ENCODE measurements around the gene ADAMTS8. TPM values are rescaled to one million over a fixed set of nuclear protein-coding genes. Genes with fewer than 3 reads are reported as not detected.

ADAMTS8 gene
- polyA plus RNA-seq, 1 experiment = 0.05 TPM

DNA sequence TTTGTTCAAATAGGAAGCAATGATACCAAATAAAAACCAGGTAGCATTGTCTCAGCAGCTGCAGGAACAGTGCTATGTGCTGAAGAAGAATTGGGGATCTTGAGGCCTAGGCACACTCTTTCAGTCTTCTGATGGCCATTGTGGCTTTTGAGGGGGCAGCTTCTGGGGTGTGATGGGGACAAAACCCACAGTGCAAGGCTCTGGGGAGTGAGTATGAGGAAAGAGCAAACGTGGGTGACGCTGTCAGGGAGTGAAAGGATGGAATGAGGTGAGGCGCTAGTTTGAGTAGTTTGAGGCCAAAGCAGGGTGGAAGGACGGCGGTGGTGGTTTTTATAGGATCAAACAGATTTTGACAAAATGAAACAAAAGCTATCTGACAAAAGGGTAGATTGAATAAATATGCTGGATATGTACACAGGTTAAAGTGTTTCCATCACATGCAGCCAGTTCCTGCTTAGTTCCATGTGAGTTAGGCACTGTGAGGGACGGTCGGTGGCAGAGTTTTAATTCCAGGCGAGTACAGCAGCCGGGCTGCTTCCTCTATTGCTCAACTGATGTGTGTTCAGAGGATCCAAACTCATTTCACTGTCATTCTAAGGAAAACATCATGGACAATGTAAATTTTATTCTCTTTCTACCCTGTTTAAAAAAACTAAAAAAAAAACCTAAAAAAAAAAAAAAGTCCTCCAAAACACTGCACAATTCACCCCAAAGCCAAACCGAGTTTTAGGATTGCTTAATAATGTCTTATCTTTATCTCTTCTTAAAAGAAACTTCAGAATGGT, 38.9 kb upstream of the ADAMTS8 start:
- POLR2A ChIA-PET = no interaction called here
- TF ChIP-seq, protein P1, sequence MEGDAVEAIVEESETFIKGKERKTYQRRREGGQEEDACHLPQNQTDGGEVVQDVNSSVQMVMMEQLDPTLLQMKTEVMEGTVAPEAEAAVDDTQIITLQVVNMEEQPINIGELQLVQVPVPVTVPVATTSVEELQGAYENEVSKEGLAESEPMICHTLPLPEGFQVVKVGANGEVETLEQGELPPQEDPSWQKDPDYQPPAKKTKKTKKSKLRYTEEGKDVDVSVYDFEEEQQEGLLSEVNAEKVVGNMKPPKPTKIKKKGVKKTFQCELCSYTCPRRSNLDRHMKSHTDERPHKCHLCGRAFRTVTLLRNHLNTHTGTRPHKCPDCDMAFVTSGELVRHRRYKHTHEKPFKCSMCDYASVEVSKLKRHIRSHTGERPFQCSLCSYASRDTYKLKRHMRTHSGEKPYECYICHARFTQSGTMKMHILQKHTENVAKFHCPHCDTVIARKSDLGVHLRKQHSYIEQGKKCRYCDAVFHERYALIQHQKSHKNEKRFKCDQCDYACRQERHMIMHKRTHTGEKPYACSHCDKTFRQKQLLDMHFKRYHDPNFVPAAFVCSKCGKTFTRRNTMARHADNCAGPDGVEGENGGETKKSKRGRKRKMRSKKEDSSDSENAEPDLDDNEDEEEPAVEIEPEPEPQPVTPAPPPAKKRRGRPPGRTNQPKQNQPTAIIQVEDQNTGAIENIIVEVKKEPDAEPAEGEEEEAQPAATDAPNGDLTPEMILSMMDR (IDR thresholded peaks at IDR 0.05; ENCODE audit: insufficient read depth, low read depth, low read length) = no peak
- no peak for DNase-seq (ENCODE audit: low read depth)
- Histone ChIP-seq H3K27me3 (ENCODE audit: control insufficient read depth, insufficient read depth, low read length) (no peaks in the 10 kb centered on the region), H3K4me3 (ENCODE audit: low read depth, low read length) (no peak overlapping the region), H3K36me3 (ENCODE audit: control insufficient read depth, insufficient read depth, low read length) (peaks cover 29% of the 10 kb centered on the region)
- CTCF ChIA-PET = no interaction called here

DNA sequence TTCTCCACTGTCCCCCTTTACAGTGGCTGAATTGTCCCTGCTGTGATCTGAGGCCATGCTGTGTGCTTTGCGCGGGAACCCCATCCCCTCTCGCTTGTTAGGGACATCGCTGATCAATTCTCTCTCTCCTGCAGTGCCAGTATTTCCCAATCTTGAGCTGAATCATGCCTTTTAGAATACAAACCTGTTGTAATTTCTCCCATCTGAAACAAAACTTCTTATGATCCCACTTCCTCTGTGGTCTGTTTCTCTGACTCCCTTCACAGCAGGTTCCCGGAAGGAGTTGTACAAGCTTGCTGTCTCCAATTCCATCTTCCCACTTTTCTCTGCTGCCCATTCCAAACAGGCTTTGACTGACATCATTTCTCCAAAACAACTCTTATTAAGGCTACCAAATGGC, 36.9 kb upstream of the ADAMTS8 start:
- Histone ChIP-seq H3K4me3 (ENCODE audit: low read depth, low read length) (no peak overlapping the region), H3K36me3 (ENCODE audit: control insufficient read depth, insufficient read depth, low read length) (peaks cover 19% of the 10 kb centered on the region), H3K27me3 (ENCODE audit: control insufficient read depth, insufficient read depth, low read length) (no peaks in the 10 kb centered on the region)
- POLR2A ChIA-PET = no interaction called here
- CTCF ChIA-PET = interaction anchor here (0.7 to 1.1 kb wide), 3 partner anchors 11 to 362 kb away, joined by 3 read pairs; no protein-coding TSS in a partner anchor
- DNase-seq (ENCODE audit: low read depth) = no peak
- TF ChIP-seq, protein P1 (IDR thresholded peaks at IDR 0.05; ENCODE audit: insufficient read depth, low read depth, low read length) = no peak

DNA sequence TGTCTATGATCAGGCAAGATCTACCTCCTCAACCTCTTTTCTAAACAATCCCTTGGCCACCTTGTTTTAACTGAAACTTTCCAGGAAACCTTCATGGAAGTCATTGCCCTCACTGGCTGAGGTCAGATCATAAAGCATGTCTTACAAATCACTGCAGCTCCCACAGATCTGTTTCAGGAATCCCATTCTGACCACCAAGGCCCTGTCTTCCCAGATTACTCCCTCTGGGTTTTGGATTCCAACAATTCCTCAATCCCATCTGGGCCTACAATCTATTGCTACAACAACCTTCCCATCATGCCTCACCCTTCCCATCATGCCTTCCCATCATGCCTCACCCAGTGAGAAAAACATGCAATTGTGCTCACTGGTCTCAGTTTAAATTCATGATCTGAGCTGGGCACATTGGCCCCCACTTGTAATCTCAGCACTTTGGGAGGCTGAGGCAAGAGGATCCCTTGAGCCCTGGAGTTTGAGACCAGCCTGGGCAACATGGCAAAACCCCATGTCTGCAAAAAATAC, 35.9 kb upstream of the ADAMTS8 start:
- POLR2A ChIA-PET = interaction anchor here (0.6 to 0.7 kb wide), 2 partner anchors 12 to 51 kb away, joined by 3 to 4 read pairs; no protein-coding TSS in a partner anchor
- H3K27me3 ChIP-seq (ENCODE audit: control insufficient read depth, insufficient read depth, low read length) = no peaks in the 10 kb centered on the region
- no peak overlapping the region for H3K4me3 ChIP-seq (ENCODE audit: low read depth, low read length)
- no peak for DNase-seq (ENCODE audit: low read depth)
- CTCF ChIA-PET = interaction anchor here (0.6 to 1.2 kb wide), 3 partner anchors 12 to 324 kb away, joined by 3 read pairs; no protein-coding TSS in a partner anchor
- peaks cover 17% of the 10 kb centered on the region for H3K36me3 ChIP-seq (ENCODE audit: control insufficient read depth, insufficient read depth, low read length)
- TF ChIP-seq, protein P1 (IDR thresholded peaks at IDR 0.05; ENCODE audit: insufficient read depth, low read depth, low read length) = no peak

DNA sequence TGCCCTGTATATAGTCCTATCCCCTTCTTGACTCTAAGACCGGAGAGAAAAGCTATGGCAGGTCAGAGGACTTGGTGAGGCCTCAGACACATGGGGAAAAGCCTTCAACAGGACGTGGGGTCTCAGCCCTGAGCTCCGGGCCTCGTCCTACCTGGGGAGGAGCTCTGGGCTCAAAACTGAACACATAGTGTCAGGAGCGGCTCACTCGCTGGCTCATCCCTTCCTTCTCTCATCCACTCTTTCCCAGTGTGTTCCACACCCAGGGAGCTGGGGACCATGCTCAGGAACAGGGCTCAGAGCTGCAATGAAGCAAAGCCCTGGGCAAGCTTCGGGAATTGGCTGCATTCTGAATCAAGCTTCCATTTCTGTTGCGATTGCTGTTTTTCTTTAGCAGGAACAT, 34.5 kb upstream of the ADAMTS8 start:
- ChIA-PET POLR2A (no interaction called here), CTCF (interaction anchor here (0.7 to 1.3 kb wide), 2 partner anchors 12 to 399 kb away, joined by 3 to 4 read pairs; no protein-coding TSS in a partner anchor)
- no peak overlapping the region for H3K4me3 ChIP-seq (ENCODE audit: low read depth, low read length)
- H3K27me3 ChIP-seq (ENCODE audit: control insufficient read depth, insufficient read depth, low read length) = no peaks in the 10 kb centered on the region
- no peak for DNase-seq (ENCODE audit: low read depth)
- TF ChIP-seq, protein P1 (IDR thresholded peaks at IDR 0.05; ENCODE audit: insufficient read depth, low read depth, low read length) = no peak
- peaks cover 18% of the 10 kb centered on the region for H3K36me3 ChIP-seq (ENCODE audit: control insufficient read depth, insufficient read depth, low read length)

DNA sequence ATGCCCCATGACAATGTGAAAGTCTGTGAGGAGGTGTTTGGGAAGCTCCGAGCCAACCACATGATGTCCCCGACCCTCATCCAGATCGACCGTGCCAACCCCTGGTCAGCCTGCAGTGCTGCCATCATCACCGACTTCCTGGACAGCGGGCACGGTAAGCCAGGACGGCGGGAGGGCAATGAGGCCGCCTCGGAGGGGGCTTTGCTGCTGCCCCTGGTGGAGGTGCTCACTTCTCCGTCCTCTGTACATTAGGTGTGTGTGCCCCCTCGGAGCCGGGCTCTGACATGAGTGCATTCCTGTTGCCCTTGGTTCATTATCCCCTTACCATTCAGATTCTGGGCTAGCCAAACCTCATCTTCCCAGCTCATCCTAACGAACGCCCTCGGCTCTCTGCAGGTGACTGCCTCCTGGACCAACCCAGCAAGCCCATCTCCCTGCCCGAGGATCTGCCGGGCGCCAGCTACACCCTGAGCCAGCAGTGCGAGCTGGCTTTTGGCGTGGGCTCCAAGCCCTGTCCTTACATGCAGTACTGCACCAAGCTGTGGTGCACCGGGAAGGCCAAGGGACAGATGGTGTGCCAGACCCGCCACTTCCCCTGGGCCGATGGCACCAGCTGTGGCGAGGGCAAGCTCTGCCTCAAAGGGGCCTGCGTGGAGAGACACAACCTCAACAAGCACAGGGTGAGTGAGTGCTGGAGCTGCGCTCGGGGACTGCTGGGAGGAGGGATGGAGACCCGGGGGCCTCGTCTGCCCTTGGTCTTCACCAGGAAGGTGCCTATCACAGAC, 33.9 kb upstream of the ADAMTS8 start:
- no peaks in the 10 kb centered on the region for H3K27me3 ChIP-seq (ENCODE audit: control insufficient read depth, insufficient read depth, low read length)
- TF ChIP-seq, protein P1 (IDR thresholded peaks at IDR 0.05; ENCODE audit: insufficient read depth, low read depth, low read length) = no peak
- H3K36me3 ChIP-seq (ENCODE audit: control insufficient read depth, insufficient read depth, low read length) = peaks cover 18% of the 10 kb centered on the region
- ChIA-PET POLR2A (no interaction called here), CTCF (interaction anchor here (0.7 to 1.3 kb wide), 2 partner anchors 12 to 400 kb away, joined by 3 to 4 read pairs; no protein-coding TSS in a partner anchor)
- no peak overlapping the region for H3K4me3 ChIP-seq (ENCODE audit: low read depth, low read length)
- no peak for DNase-seq (ENCODE audit: low read depth)
